ENCODE data around the gene NFAM1.

DNA sequence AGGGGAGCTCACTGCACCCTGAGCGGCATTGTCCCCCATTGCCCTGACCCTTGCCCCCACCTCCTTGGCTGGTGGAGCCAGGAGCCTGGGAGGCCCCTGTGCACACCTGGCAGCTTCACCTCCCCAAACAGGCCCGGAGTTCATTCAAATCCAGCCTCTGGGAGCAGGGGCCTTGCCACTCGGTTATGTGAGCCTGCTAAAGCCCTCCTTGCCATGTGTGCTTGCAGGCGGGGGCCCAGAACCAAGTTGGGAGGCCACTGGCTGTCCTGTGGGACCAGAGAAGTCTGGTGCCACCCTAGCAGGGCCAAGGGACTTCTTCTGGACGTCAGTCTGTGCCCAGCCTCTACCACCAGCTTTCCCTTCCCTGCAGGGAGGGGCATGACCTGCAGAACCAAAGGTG, 48.9 kb downstream of the NFAM1 start:
- TF ChIP-seq ZFX (CRISPR knock-in tag; IDR thresholded peaks at IDR 0.05; ENCODE audit: low read depth) (no peak), TCF7L2 (IDR thresholded peaks at IDR 0.05; ENCODE audit: low read depth, low read length) (no peak), REXO4 (CRISPR knock-in tag; IDR thresholded peaks at IDR 0.05; ENCODE audit: borderline replicate concordance) (no peak)
- TF ChIP-seq, protein P1, sequence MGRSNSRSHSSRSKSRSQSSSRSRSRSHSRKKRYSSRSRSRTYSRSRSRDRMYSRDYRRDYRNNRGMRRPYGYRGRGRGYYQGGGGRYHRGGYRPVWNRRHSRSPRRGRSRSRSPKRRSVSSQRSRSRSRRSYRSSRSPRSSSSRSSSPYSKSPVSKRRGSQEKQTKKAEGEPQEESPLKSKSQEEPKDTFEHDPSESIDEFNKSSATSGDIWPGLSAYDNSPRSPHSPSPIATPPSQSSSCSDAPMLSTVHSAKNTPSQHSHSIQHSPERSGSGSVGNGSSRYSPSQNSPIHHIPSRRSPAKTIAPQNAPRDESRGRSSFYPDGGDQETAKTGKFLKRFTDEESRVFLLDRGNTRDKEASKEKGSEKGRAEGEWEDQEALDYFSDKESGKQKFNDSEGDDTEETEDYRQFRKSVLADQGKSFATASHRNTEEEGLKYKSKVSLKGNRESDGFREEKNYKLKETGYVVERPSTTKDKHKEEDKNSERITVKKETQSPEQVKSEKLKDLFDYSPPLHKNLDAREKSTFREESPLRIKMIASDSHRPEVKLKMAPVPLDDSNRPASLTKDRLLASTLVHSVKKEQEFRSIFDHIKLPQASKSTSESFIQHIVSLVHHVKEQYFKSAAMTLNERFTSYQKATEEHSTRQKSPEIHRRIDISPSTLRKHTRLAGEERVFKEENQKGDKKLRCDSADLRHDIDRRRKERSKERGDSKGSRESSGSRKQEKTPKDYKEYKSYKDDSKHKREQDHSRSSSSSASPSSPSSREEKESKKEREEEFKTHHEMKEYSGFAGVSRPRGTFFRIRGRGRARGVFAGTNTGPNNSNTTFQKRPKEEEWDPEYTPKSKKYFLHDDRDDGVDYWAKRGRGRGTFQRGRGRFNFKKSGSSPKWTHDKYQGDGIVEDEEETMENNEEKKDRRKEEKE (IDR thresholded peaks at IDR 0.05) = no peak
